GM12801 (cell line): ENCODE measurements around the gene RAPGEF6.

Source experiments
- TF ChIP-seq, protein P1 (sequence below): IDR thresholded peaks from one replicate; pipeline ENCODE4 v1.5.1; 2011; ENCODE audit warnings: control low read depth; ENCODE audit not compliant: insufficient read length; ENCODE audit errors: extremely low read depth

The RAPGEF6 gene

DNA sequence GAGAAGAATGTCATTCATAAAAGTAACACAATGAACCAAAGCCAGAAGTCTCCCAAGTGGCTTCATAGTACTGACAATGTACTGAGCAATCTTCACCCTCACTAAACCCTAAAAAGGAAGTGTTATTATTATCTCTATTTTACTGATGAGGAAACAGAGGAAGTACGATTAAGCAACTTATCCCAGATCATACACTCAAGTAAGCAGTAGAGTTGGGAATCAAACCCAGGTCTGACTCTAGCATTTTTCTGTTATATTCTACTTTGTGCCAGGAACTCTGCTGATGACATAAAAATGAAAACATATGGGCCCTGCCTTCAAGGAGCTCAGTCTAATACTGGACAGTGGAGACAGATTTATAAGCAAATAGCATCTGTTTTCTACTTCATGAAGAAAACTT lies 109.2 kb downstream of the RAPGEF6 start:
- TF ChIP-seq, protein P1, sequence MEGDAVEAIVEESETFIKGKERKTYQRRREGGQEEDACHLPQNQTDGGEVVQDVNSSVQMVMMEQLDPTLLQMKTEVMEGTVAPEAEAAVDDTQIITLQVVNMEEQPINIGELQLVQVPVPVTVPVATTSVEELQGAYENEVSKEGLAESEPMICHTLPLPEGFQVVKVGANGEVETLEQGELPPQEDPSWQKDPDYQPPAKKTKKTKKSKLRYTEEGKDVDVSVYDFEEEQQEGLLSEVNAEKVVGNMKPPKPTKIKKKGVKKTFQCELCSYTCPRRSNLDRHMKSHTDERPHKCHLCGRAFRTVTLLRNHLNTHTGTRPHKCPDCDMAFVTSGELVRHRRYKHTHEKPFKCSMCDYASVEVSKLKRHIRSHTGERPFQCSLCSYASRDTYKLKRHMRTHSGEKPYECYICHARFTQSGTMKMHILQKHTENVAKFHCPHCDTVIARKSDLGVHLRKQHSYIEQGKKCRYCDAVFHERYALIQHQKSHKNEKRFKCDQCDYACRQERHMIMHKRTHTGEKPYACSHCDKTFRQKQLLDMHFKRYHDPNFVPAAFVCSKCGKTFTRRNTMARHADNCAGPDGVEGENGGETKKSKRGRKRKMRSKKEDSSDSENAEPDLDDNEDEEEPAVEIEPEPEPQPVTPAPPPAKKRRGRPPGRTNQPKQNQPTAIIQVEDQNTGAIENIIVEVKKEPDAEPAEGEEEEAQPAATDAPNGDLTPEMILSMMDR: no peak

DNA sequence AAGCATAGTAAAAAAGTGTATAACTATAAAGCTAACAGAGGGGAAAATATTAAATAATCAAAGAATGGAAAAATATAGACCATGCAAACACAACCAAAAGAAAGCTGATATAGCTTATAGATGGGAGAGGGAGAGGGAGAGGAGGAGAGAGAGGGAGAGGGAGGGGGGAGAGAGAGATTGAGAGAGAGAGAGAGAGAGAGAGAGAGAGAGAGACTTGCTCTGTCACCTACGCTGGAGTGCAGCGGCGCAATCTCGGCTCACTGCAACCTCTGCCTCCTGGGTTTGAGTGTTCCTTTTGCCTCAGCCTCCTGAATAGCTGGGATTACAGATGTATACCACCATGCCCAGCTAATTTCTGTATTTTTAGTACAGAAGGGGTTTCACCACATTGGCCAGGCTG lies 110.6 kb downstream of the RAPGEF6 start:
- TF ChIP-seq, protein P1: no peak

DNA sequence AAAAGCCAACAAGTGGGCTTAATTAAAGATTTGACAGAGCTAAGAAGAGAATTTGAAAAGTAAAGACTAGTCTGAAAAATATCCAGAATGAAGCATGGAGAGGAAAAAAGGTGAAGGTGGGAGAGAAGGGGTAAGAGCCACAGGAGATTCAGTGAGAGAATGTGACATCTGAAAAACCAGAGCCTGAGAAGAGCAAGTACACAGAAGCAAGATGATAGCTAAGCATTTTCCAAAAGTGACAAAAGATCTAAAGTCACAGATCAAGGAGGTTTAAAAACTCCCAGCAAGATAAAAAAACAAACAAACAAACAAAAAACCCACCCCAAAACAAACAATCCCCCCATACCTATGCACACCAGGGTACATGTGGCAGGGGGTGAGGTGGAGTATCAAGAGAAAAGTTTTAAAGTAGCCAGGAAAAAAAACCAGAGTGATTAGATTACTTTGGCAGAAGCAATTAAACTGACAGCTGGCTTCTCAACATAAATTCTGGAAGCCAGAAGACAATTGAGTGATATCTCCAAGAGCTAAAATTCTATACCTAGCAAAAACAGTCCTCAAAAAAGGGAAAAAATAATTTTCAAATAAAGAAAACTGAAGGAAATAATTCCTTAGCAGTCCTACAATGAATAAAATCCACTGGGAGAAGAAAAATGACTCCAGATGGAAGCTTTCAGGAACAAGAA lies 111.4 kb downstream of the RAPGEF6 start:
- TF ChIP-seq, protein P1: no peak

DNA sequence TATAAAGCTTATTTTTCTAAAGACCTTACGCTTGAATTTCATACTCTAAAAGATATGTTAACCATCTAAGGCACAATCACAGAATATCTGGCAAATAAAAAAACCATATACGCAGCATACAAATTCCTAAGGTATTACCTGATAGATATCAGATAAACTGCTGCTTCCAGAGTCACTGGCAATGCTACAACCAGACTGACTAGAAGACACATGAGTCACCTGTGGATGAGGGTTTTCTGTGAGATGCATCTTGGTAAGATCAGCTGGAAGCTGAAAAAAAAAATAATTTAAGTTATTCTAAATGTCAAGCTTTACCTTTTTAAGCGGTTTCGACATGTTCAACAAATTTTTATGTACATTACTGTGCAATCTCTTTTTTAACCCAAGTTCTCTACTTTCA lies 113.8 kb downstream of the RAPGEF6 start:
- TF ChIP-seq, protein P1: no peak

DNA sequence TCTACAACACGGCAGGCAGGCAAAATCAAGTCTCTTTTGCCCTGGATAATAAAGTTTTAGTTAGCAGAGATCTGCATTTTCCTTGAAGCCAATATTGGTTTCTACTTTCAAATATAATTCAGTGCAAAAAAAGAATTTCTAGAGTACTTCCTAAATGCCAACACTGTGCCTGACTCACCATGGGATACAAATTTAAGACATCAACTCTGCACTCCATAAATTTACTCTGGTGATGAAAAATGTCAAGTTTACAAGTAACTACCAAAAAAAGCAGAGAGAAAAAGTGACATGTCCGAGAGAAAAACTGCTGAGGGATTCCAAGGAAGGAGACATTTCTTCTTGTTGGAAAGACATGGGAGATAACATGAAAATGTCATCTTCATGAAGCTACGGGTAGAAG lies 119.7 kb downstream of the RAPGEF6 start:
- TF ChIP-seq, protein P1: no peak

DNA sequence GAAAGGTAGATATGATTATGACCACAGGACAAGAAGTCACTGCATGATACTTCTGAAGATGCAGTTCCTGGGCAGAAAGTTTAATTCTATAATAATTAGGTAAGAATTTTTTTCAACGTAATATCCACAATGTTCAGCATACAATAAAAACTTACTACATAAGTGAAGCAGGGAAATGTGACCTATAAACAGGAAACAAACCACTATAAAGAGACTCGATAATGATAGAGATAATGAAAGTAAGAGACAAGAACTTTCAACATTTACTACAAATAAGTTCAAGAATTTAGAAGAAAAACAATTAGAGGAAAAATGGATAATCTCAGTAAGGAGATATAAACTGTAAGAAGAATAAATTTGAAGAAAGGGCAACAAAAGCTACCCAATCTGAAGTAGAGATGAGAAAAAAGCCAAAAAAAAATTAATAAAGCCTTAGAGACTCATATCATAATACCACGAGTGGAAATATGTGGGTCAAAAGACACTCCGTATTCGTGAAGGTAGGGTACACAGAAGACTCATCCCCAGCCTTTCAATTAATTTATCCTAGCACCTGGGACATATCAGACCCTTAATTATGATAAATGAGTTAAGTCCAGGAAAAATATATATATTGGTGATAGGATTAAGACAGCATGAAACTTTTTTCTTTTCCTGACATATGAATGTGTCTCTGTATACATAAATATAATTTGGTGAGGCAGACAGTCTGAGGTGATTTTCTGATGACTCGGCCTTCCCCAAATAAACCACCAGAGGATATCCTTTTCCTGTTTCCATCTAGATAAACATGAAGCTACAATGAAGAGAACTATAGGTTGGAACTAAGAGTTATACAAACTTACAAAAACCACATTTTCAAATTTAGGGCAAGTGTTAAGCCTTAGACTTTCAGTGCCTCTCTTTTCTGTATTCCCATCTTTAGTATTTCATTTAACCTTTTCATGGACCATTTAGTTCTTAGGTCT lies 120.4 kb downstream of the RAPGEF6 start:
- TF ChIP-seq, protein P1: no peak

DNA sequence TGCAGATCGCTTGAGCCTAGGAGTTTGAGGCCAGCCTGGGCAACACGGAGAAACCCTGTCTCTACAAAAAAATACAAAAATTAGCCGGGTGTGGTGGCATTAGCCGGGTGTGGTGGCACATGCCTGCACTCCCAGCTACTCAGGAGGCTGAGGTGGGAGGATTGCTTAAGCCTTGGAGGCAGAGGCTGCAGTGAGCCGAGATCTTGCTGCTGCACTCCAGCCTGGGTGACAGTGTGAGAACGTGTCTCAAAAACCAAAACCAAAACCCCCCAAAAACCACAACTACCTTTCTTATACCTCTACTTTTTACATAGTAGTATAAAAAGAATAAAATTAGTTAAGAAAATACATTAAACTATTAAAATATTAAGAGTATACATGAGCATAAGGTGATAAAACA lies 121.2 kb downstream of the RAPGEF6 start:
- TF ChIP-seq, protein P1: no peak
